Liver (tissue), 9 donors: ENCODE measurements around the gene ZFYVE1. TPM values are rescaled to one million over a fixed set of nuclear protein-coding genes. Genes with fewer than 3 reads are reported as not detected.
"Not testable (repeated sequence)": the region's sequence is repeated elsewhere in the genome, so short reads cannot be mapped to it uniquely, and the experiment has no call there.

Source experiments
- DNase-seq: peaks from one replicate; pipeline ENCODE4 v3.0.0-alpha.2; 2017; ENCODE audit warnings: low spot score
- H3K27ac ChIP-seq, 2 donors: one replicate each; pipeline ENCODE4 v1.7.0; 2013; ENCODE audit warnings: inconsistent platforms in 2 of 2, low read length in 2 of 2, control low read depth in 1 of 2, low read depth in 1 of 2, mild to moderate bottlenecking in 1 of 2
- H3K27me3 ChIP-seq, 4 donors: one replicate each; pipeline versions ENCODE4 v1.6.1 to v1.7.0; 2013; ENCODE audit warnings: low read length in 3 of 4, inconsistent platforms in 1 of 4, mild to moderate bottlenecking in 1 of 4, moderate library complexity in 1 of 4; ENCODE audit not compliant: control insufficient read depth in 4 of 4, insufficient read depth in 4 of 4
- H3K36me3 ChIP-seq, 4 donors: one replicate each; pipeline versions ENCODE4 v1.6.1 to v1.7.0; 2013; ENCODE audit warnings: low read length in 3 of 4, mild to moderate bottlenecking in 3 of 4, low read depth in 1 of 4, moderate library complexity in 1 of 4; ENCODE audit not compliant: control insufficient read depth in 4 of 4, insufficient read depth in 3 of 4
- H3K4me1 ChIP-seq, 4 donors: one replicate each; pipeline versions ENCODE4 v1.6.1 to v1.7.0; 2013; ENCODE audit warnings: low read length in 3 of 4, mild to moderate bottlenecking in 3 of 4, moderate library complexity in 1 of 4; ENCODE audit not compliant: control insufficient read depth in 4 of 4, insufficient read depth in 4 of 4
- H3K4me3 ChIP-seq, 3 donors: one replicate each; pipeline versions ENCODE4 v1.6.1 to v1.7.0; 2013; ENCODE audit warnings: low read length in 3 of 3, control low read depth in 1 of 3, low read depth in 1 of 3, mild to moderate bottlenecking in 1 of 3
- H3K9ac ChIP-seq, 2 donors: one replicate each; pipeline ENCODE4 v1.7.0; 2013; ENCODE audit warnings: low read length in 2 of 2, mild to moderate bottlenecking in 2 of 2, moderate library complexity in 2 of 2, control low read depth in 1 of 2, low read depth in 1 of 2
- H3K9me3 ChIP-seq, 4 donors: one replicate each; pipeline versions ENCODE4 v1.6.1 to v1.7.0; 2013; ENCODE audit warnings: low read length in 3 of 4; ENCODE audit not compliant: control insufficient read depth in 4 of 4
- CTCF ChIP-seq: fragments of 150-350 bp; IDR thresholded peaks from 2 replicates; pipeline ENCODE4 v1.5.1; 2017; ENCODE audit warnings: improper control_type of control experiment, low read depth, low read length; ENCODE audit not compliant: missing input control
- EGR1 ChIP-seq, 2 donors: IDR thresholded peaks; 2 replicates each; pipeline ENCODE4 v1.6.1; 2016 to 2018; ENCODE audit warnings: antibody characterized with exemption in 2 of 2, low read depth in 2 of 2
- FOXA1 ChIP-seq: IDR thresholded peaks from 2 replicates; pipeline ENCODE4 v1.6.1; 2016; ENCODE audit warnings: antibody characterized with exemption
- FOXA2 ChIP-seq: IDR thresholded peaks from 2 replicates; pipeline ENCODE4 v1.6.1; 2016; ENCODE audit warnings: antibody characterized with exemption
- GABPA ChIP-seq, 2 donors: IDR thresholded peaks in 1 of 2; conservative IDR thresholded peaks in 1 of 2; 2 replicates each; pipeline ENCODE4 v1.6.1; 2016; ENCODE audit warnings: antibody characterized with exemption in 2 of 2, mild to moderate bottlenecking in 1 of 2, moderate library complexity in 1 of 2
- HNF4A ChIP-seq, 2 donors: conservative IDR thresholded peaks; 2 replicates each; pipeline ENCODE4 v1.6.1; 2016; ENCODE audit warnings: antibody characterized with exemption in 2 of 2, mild to moderate bottlenecking in 2 of 2
- HNF4G ChIP-seq: IDR thresholded peaks from 2 replicates; pipeline ENCODE4 v1.6.1; 2016; ENCODE audit warnings: antibody characterized with exemption
- JUND ChIP-seq, 2 donors: IDR thresholded peaks; 2 replicates each; pipeline ENCODE4 v1.6.1; 2016; ENCODE audit warnings: antibody characterized with exemption in 2 of 2
- MAX ChIP-seq: IDR thresholded peaks from 2 replicates; pipeline ENCODE4 v1.6.1; 2016; ENCODE audit warnings: antibody characterized with exemption
- NR2F2 ChIP-seq: IDR thresholded peaks from 2 replicates; pipeline ENCODE4 v1.6.1; 2016; ENCODE audit warnings: antibody characterized with exemption
- RAD21 ChIP-seq, 2 donors: IDR thresholded peaks; 2 replicates each; pipeline ENCODE4 v1.6.1; 2016; ENCODE audit warnings: antibody characterized with exemption in 2 of 2, mild to moderate bottlenecking in 2 of 2
- RXRA ChIP-seq, 2 donors: IDR thresholded peaks; 2 replicates each; pipeline ENCODE4 v1.6.1; 2017 to 2018; ENCODE audit warnings: antibody characterized with exemption in 2 of 2, mild to moderate bottlenecking in 1 of 2
- SP1 ChIP-seq: IDR thresholded peaks from 2 replicates; pipeline ENCODE4 v1.6.1; 2018; ENCODE audit warnings: antibody characterized with exemption, mild to moderate bottlenecking
- TAF1 ChIP-seq: conservative IDR thresholded peaks from 2 replicates; pipeline ENCODE4 v1.6.1; 2016; ENCODE audit warnings: antibody characterized with exemption, mild to moderate bottlenecking
- YY1 ChIP-seq: IDR thresholded peaks from 2 replicates; pipeline ENCODE4 v1.6.1; 2016; ENCODE audit warnings: antibody characterized with exemption, mild to moderate bottlenecking
- WGBS: extraction: QIAGEN DNeasy Blood & Tissue Kit; methylation state at CpG from one replicate; pipeline ENCODE4 v1.1.7; 2013; 5-methylcytosine and 5-hydroxymethylcytosine counted together
- polyA plus RNA-seq, 2 donors: library from polyadenylated mRNA; stranded (reverse) in 1 of 2; unstranded in 1 of 2; fragments of 200-250 nt in 1 of 2; fragments of >200 nt in 1 of 2; fragmentation: Nextera tagmentation in 1 of 2; extraction: Ambion mirVana in 1 of 2; gene quantifications; one replicate each; pipeline versions ENCODE4 v1.2.1 to v1.2.3, GENCODE V29; 2013 to 2015
- total RNA-seq, 2 donors: library from RNA; depleted of rRNA; stranded (reverse); fragments of >200 nt; gene quantifications; one replicate each; pipeline ENCODE4 v1.2.3, GENCODE V29; 2014
- TF ChIP-seq, protein P1 (sequence below): IDR thresholded peaks from 2 replicates; pipeline ENCODE4 v1.6.1; 2016; ENCODE audit warnings: antibody characterized with exemption, mild to moderate bottlenecking
- TF ChIP-seq, protein P2 (sequence below): IDR thresholded peaks from 2 replicates; pipeline ENCODE4 v1.6.1; 2016; ENCODE audit warnings: antibody characterized with exemption
- TF ChIP-seq, protein P3 (sequence below): IDR thresholded peaks from 2 replicates; pipeline ENCODE4 v1.6.1; 2016; ENCODE audit warnings: antibody characterized with exemption
- donor health status: healthy.
- donor health status: healthy.
- donor health status: healthy.
- donor health status: healthy.
- donor health status: healthy.

Gene ZFYVE1
- total and polyA plus RNA-seq, 4 donors: 5.8 to 13.5 (median 7.9) TPM

GRCh38 chr14:72957213-72957612 lies 69.7 kb downstream of the ZFYVE1 start (continued):
- TF ChIP-seq, protein P1, sequence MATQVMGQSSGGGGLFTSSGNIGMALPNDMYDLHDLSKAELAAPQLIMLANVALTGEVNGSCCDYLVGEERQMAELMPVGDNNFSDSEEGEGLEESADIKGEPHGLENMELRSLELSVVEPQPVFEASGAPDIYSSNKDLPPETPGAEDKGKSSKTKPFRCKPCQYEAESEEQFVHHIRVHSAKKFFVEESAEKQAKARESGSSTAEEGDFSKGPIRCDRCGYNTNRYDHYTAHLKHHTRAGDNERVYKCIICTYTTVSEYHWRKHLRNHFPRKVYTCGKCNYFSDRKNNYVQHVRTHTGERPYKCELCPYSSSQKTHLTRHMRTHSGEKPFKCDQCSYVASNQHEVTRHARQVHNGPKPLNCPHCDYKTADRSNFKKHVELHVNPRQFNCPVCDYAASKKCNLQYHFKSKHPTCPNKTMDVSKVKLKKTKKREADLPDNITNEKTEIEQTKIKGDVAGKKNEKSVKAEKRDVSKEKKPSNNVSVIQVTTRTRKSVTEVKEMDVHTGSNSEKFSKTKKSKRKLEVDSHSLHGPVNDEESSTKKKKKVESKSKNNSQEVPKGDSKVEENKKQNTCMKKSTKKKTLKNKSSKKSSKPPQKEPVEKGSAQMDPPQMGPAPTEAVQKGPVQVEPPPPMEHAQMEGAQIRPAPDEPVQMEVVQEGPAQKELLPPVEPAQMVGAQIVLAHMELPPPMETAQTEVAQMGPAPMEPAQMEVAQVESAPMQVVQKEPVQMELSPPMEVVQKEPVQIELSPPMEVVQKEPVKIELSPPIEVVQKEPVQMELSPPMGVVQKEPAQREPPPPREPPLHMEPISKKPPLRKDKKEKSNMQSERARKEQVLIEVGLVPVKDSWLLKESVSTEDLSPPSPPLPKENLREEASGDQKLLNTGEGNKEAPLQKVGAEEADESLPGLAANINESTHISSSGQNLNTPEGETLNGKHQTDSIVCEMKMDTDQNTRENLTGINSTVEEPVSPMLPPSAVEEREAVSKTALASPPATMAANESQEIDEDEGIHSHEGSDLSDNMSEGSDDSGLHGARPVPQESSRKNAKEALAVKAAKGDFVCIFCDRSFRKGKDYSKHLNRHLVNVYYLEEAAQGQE: no peak

DNA sequence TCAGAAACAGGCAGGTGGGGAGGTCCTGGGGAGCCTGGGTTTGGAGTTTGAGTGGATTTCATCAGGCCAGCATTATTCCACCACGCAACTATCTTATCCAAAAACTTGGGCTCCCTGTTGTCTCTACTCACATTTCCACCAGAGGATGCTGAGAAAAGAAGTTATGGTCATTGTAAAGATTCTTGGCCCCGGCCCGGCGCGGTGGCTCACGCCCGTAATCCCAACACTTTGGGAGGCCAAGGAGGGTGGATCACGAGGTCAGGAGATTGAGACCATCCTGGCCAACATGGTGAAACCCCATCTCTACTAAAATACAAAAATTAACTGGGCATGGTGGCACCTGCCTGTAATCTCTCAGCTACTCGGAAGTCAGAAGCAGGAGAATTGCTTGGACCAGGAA lies 70.2 kb downstream of the ZFYVE1 start:
- not testable (repeated sequence) for H3K27me3 ChIP-seq, H3K4me3 ChIP-seq, DNase-seq, H3K9ac ChIP-seq, H3K4me1 ChIP-seq, H3K9me3 ChIP-seq, H3K27ac ChIP-seq
- WGBS: 92% methylated on average over 9 of the region's 9 CpGs
- peaks cover 8 to 54% (median 20%) of the 10 kb centered on the region in 4 donors for H3K36me3 ChIP-seq

- Histone ChIP-seq H3K36me3 (peaks cover 6 to 32% (median 9%) of the 10 kb centered on the region in 4 donors), H3K4me3 (no peak overlapping the region), H3K4me1 (no peaks in the 10 kb centered on the region), H3K27ac (no peak overlapping the region), H3K9ac (no peak overlapping the region), H3K9me3 (no peaks in the 10 kb centered on the region), H3K27me3 (no peaks in the 10 kb centered on the region)
- no peak for DNase-seq
- WGBS: 71% methylated on average over 3 of the region's 3 CpGs
- TF ChIP-seq EGR1 (IDR thresholded peaks at IDR 0.05; ENCODE audit: low read depth in 2 of 2) (no peak), HNF4G (no peak), CTCF (no peak), NR2F2 (no peak), SP1 (no peak), TAF1 (no peak), RXRA (IDR thresholded peaks at IDR 0.05) (no peak), RAD21 (IDR thresholded peaks at IDR 0.05) (no peak), FOXA2 (no peak), JUND (IDR thresholded peaks at IDR 0.05) (no peak), HNF4A (conservative IDR thresholded peaks at IDR 0.05) (no peak), FOXA1 (no peak), GABPA (IDR thresholded peaks at IDR 0.05 in 1 of 2, conservative IDR thresholded peaks at IDR 0.05 in 1 of 2) (no peak), MAX (no peak), YY1 (no peak)
- TF ChIP-seq, protein P2, sequence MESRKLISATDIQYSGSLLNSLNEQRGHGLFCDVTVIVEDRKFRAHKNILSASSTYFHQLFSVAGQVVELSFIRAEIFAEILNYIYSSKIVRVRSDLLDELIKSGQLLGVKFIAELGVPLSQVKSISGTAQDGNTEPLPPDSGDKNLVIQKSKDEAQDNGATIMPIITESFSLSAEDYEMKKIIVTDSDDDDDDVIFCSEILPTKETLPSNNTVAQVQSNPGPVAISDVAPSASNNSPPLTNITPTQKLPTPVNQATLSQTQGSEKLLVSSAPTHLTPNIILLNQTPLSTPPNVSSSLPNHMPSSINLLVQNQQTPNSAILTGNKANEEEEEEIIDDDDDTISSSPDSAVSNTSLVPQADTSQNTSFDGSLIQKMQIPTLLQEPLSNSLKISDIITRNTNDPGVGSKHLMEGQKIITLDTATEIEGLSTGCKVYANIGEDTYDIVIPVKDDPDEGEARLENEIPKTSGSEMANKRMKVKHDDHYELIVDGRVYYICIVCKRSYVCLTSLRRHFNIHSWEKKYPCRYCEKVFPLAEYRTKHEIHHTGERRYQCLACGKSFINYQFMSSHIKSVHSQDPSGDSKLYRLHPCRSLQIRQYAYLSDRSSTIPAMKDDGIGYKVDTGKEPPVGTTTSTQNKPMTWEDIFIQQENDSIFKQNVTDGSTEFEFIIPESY: no peak
- TF ChIP-seq, protein P3, sequence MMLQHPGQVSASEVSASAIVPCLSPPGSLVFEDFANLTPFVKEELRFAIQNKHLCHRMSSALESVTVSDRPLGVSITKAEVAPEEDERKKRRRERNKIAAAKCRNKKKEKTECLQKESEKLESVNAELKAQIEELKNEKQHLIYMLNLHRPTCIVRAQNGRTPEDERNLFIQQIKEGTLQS: no peak
- TF ChIP-seq, protein P1: no peak
Measured at GRCh38 chr14:72952171-72952570, 74.7 kb downstream of the ZFYVE1 start.
